ENCODE results near the gene MRPL38. TPM values are rescaled to one million over a fixed set of nuclear protein-coding genes. Genes with fewer than 3 reads are reported as not detected.

MRPL38 gene
- 26.5 and 28.3 TPM in 2 replicates for total RNA-seq

DNA sequence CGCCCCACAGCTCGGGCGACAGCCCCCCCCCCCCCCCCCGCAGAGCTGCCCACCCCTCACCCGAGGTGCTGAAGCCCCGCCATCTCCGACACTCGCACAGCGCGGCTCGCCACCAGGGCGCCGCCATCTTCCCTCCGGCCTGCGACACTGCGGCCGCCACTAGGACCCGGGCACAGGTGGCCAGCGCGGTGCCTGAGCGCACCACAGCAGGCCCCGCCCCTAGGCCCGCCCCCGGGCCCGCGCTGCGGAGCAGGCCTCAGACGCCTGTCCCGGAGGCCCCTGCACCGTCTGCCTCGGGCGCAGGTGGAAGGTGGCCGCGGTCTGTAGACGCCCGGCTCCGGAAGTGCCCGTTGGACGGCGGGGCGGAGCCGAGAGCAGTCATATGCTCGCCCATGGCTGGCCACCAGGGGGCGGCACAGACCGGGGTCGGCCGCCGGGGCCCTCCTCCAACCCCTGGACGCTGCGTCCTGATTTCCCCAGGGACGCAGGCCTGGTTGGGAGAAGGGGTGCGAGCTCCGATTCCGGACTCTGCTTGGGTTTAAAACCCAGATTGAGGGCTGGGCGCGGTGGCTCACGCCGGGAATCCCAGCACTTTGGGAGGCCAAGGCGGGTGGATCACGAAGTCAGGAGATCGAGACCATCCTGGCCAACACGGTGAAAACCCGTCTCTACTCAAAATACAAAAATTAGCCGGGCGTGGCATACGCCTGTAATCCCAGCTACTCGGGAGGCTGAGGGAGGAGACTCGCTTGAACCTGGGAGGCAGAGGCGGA is at the start of gene MRPL38:
MRPL38 (minus strand) TSS at position 136 of the 773 bp plus-strand sequence; CDS start at position 127, 9 bp downstream.

DNA sequence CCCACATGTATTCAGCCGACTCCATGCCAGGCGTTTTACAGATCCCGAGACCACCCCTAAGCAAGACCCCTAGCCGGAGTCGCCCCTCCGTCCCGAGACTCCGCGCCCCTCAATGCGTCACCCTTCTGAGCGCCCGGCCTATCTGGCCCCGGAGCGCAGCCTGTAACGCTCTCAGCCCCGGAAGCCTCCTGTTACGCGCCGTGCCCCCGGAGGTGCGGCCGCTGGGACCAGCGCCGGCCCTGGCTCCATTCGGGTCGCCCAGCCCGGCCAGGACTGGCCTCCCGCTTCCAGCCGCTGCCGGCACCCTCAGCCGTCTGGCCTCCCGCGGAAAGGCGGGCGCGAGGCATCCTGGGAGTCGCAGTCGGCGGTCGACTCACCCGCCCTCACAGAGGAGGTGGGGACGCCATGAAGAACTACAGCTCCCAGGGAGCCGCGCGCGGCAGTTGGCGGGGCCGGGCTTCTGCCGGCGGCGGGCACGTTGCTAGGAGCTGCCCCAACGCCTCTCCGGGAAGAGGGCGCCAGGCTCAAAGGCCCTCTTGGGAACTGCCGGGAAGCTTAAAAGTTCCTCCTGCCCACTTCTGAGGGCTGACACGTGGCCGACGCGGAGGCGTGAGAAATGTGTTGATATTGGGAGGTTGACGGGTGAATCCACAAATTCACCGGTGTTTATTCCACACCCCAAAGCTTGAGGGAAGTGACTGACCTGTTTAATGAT is 36.2 kb upstream of the MRPL38 start, which contains the start of gene FBF1:
FBF1 (minus strand) TSS at position 316 of the 715 bp plus-strand sequence. CDS start 2,893 bp downstream, outside the sequence.

DNA sequence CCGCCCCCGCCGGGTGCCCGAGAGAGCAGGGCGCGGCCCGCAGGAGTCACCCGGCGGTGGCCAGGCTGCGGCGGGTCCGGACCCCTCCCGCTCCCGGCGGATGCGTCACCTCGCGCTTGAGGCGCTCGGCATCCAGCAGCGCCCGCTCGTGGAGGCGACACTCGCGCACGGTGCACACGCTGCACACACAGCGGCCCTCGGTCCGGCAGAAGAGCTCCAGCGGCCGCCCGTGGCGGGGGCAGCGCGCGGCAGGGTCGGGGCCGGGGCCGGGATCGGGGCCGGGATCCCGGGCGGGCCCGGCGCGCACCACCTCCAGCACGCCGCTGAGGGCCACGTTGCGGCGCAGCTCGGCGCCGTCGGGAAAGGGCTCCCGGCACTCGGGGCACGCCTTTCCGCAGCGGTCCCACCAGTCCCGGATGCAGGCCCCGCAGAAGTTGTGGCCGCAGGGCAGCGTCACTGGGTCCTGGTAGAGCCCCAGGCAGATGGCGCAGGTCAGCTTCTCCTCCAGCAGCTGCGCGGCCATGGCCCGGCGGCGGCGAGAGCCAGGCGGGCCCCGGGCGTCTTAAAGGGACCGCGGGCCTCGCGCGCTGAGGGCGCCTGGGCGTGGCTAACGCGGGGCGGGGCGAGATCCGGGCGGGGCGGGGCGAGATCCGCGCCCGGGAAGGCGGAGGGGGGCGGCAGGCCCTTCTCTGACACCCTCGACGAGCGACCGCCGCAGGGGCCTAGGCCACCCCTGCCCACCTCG is 8.1 kb downstream of the MRPL38 start, which contains the start of gene TRIM65:
TRIM65 (minus strand) TSS at position 537 of the 745 bp plus-strand sequence; CDS start at position 523, 14 bp downstream.

DNA sequence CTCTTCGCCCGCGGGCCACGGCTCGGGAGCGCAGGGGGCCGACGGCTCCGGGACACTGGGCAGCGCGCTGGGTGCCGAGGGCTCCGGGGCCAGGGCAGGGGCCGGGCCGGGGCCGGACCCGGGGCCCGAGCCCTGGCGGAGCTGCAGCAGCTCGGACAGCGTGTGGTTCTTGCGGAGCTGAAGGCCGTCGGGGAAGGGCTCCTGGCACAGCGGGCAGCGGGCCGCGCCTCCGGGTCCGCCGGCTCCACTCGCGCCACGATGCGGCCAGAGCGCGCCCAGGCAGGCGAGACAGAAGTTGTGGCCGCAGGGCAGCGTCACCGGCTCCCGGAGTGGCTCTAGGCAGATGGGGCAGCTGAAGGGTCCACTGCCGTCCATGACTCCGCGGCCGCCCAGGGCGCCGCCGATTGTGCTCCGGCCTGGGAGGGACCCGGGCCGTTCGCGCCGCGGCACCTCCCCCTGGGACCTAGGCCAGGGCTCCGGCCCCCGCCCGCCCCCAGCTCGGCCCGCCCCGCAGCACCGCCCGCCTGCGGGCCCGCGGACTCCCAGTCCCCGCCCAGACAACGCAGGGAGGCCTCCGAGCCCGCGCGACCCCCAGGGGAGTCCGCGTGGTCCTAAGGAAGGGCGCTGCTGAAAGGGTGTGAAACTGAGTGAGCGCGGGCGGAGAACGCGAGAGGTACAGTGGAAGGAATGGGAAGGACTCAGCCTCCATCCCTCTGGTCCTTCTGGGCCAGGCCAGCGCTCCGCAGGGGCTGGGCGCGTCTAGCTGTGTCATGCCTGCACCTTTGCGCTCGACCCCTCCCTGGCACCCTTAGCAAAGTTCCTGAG is 26.3 kb downstream of the MRPL38 start, which contains the start of gene TRIM47:
TRIM47 (minus strand) TSS at position 408 of the 825 bp plus-strand sequence; CDS start at position 375, 33 bp downstream.

DNA sequence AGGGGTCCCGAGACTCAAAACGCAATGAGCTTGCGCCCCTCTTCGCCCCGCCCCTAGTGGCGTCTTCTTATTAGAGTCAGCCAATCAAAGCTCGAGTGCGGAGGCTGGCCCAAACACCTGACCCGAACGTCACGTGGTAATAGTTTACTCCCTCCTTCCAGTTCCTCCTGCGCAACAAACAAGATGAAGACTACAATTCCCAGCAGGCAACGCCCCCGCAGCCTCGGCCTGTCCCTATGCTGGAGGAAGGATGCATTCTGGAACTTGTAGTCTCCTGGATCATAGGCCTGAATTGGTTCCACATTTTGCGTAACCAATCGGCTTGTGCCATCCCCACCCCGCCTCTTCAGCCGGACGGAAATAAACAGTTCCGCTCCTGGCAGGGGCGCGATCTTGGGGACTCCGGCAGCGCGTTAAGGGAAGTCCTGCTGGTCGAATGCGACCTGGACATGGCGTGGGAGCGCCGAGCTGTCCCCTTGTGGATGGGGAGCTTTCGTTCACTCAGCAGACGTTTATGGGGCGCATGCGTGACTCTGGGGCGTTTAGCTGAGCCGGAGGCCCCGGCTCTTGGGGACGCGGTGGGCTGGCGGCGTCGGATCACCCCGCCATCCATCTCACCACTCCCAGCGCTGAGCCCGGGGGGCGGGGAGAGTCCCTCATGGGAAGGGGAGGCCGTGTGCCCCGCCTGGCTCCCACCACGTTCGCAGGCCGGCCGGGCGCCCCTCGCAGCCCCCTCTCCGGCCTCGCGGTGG is 49.2 kb downstream of the MRPL38 start, which contains the start of gene WBP2:
WBP2 (minus strand) TSS at position 26 of the 752 bp plus-strand sequence. CDS start 38 bp downstream, outside the sequence.

Other genes with a start within 250 kb of the MRPL38 start
- gene RECQL5, start 237.7 kb downstream of the MRPL38 start, total RNA-seq, result 12.3 and 22.4 TPM in 2 replicates
- 45.2 and 58.1 TPM in 2 replicates for gene SAP30BP, start 237.5 kb downstream of the MRPL38 start, total RNA-seq
- 2.1 and 22.9 TPM in 2 replicates for gene ITGB4, start 183.4 kb downstream of the MRPL38 start, total RNA-seq
- gene GALK1, start 139.7 kb downstream of the MRPL38 start, total RNA-seq, result 51.7 and 54.4 TPM in 2 replicates
- gene UNK, start 120.1 kb downstream of the MRPL38 start, total RNA-seq, result 13.3 and 38.2 TPM in 2 replicates
- 0.48 and 4.1 TPM in 2 replicates for gene UNC13D, start 60.5 kb downstream of the MRPL38 start, total RNA-seq
- gene WBP2, start 49.5 kb downstream of the MRPL38 start, total RNA-seq, result 36.0 and 60.9 TPM in 2 replicates
- 13.4 and 24.3 TPM in 2 replicates for gene TRIM47, start 26.3 kb downstream of the MRPL38 start, total RNA-seq
- gene TRIM65, start 7.9 kb downstream of the MRPL38 start, total RNA-seq, result 27.2 and 30.4 TPM in 2 replicates
- 4.4 and 7.1 TPM in 2 replicates for gene FBF1, start 36.2 kb upstream of the MRPL38 start, total RNA-seq
- gene ACOX1, start 74.3 kb upstream of the MRPL38 start, total RNA-seq, result 25.2 and 25.7 TPM in 2 replicates
- gene TEN1, start 74.4 kb upstream of the MRPL38 start, total RNA-seq, result 18.2 and 19.6 TPM in 2 replicates
- 0.78 and 3.7 TPM in 2 replicates for gene CDK3, start 96.0 kb upstream of the MRPL38 start, total RNA-seq
- gene EVPL, start 122.4 kb upstream of the MRPL38 start, total RNA-seq, result 0.16 and 0.26 TPM in 2 replicates
- gene SRP68, start 167.6 kb upstream of the MRPL38 start, total RNA-seq, result 32.8 and 53.5 TPM in 2 replicates
- gene GALR2, start 169.9 kb upstream of the MRPL38 start, total RNA-seq, result 0.16 TPM in 1 of 2 replicates, not detected in the other
- gene ZACN, start 174.3 kb upstream of the MRPL38 start, total RNA-seq, result not detected in 2 replicates
- gene EXOC7, start 198.9 kb upstream of the MRPL38 start, total RNA-seq, result 39.0 and 57.3 TPM in 2 replicates
- not detected in 2 replicates for gene FOXJ1, start 236.4 kb upstream of the MRPL38 start, total RNA-seq